ENCODE data around the gene ATXN7. TPM values are rescaled to one million over a fixed set of nuclear protein-coding genes. Genes with fewer than 3 reads are reported as not detected.

ATXN7 gene
- total RNA-seq, 4 donors from 2014 or later, result 44.8 to 113 (median 51.0) TPM

- H3K27ac ChIP-seq, result no peak overlapping the region
- intact Hi-C loops (cut with DNase I; ENCODE audit: low total_unique reads) (no loop called here), in situ Hi-C loops (cut with MboI; ENCODE audit: low pct_ligation_motif_present in 1 of 4, low pct_unique_long_range_greater_than_20kb in 1 of 4, low sequenced_read_pairs in 3 of 4) (no loop called here)
- H3K4me3 ChIP-seq, result no peak overlapping the region
- no peak for DNase-seq
- no peaks in the 10 kb centered on the region for H3K27me3 ChIP-seq
- WGBS, 2 donors (ENCODE audit: low coverage in 1 of 2), result 74 to 94% methylated on average over 3 of the region's 3 CpGs
- no peak for TF ChIP-seq EP300 (IDR thresholded peaks at IDR 0.05; ENCODE audit: low read depth)
- no peak for TF ChIP-seq CTCF (IDR thresholded peaks at IDR 0.05)
- TF ChIP-seq POLR2AphosphoS5 (IDR thresholded peaks at IDR 0.05), result no peak
- TF ChIP-seq POLR2A (IDR thresholded peaks at IDR 0.05), result no peak
- no peaks in the 10 kb centered on the region for H3K36me3 ChIP-seq
- no peaks in the 10 kb centered on the region for H3K9me3 ChIP-seq
- peaks cover 8 to 45% (median 17%) of the 10 kb centered on the region in 4 donors for H3K4me1 ChIP-seq
Observed at GRCh38 chr3:63931290-63931689, 67.6 kb downstream of the ATXN7 start.

GRCh38 chr3:63932509-63933212 is 69.0 kb downstream of the ATXN7 start:
- no peak for DNase-seq
- intact Hi-C loops (cut with DNase I; ENCODE audit: low total_unique reads), result no loop called here
- Histone ChIP-seq H3K4me1 (peaks cover 16 to 58% (median 25%) of the 10 kb centered on the region in 4 donors), H3K9me3 (no peaks in the 10 kb centered on the region), H3K4me3 (no peak overlapping the region), H3K36me3 (no peaks in the 10 kb centered on the region), H3K27me3 (no peaks in the 10 kb centered on the region), H3K27ac (no peak overlapping the region)
- in situ Hi-C loops (cut with MboI; ENCODE audit: low pct_ligation_motif_present in 1 of 4, low pct_unique_long_range_greater_than_20kb in 1 of 4, low sequenced_read_pairs in 3 of 4), result no loop called here
- WGBS, 2 donors (ENCODE audit: low coverage in 1 of 2), result 62 to 67% methylated on average over 3 of the region's 3 CpGs
- no peak for TF ChIP-seq POLR2A (IDR thresholded peaks at IDR 0.05)

GRCh38 chr3:63933459-63933858 is 69.8 kb downstream of the ATXN7 start:
- no peak for TF ChIP-seq POLR2A (IDR thresholded peaks at IDR 0.05)
- 91 to 100% methylated on average over 1 of the region's 1 CpG for WGBS, 2 donors (ENCODE audit: low coverage in 1 of 2)
- H3K4me3 ChIP-seq, result no peak overlapping the region
- in situ Hi-C loops (cut with MboI; ENCODE audit: low pct_ligation_motif_present in 1 of 4, low pct_unique_long_range_greater_than_20kb in 1 of 4, low sequenced_read_pairs in 3 of 4) (no loop called here), intact Hi-C loops (cut with DNase I; ENCODE audit: low total_unique reads) (no loop called here)
- peaks cover 16 to 60% (median 32%) of the 10 kb centered on the region in 4 donors for H3K4me1 ChIP-seq
- H3K27me3 ChIP-seq, result no peaks in the 10 kb centered on the region
- H3K36me3 ChIP-seq, result no peaks in the 10 kb centered on the region
- no peaks in the 10 kb centered on the region for H3K9me3 ChIP-seq
- DNase-seq, result no peak
- H3K27ac ChIP-seq, result no peak overlapping the region

GRCh38 chr3:63934041-63934866 is 70.6 kb downstream of the ATXN7 start:
- no peak overlapping the region for H3K27ac ChIP-seq
- H3K36me3 ChIP-seq, result no peaks in the 10 kb centered on the region
- WGBS, 2 donors (ENCODE audit: low coverage in 1 of 2), result 80 to 81% methylated on average over 6 of the region's 6 CpGs
- intact Hi-C loops (cut with DNase I; ENCODE audit: low total_unique reads), result no loop called here
- no peak overlapping the region for H3K4me3 ChIP-seq
- TF ChIP-seq POLR2A (IDR thresholded peaks at IDR 0.05), result no peak
- no peak for TF ChIP-seq POLR2AphosphoS5 (IDR thresholded peaks at IDR 0.05)
- TF ChIP-seq CTCF (IDR thresholded peaks at IDR 0.05), result no peak
- no peak for TF ChIP-seq EP300 (IDR thresholded peaks at IDR 0.05; ENCODE audit: low read depth)
- peaks cover 16 to 60% (median 33%) of the 10 kb centered on the region in 4 donors for H3K4me1 ChIP-seq
- H3K9me3 ChIP-seq, result no peaks in the 10 kb centered on the region
- in situ Hi-C loops (cut with MboI; ENCODE audit: low pct_ligation_motif_present in 1 of 4, low pct_unique_long_range_greater_than_20kb in 1 of 4, low sequenced_read_pairs in 3 of 4), result no loop called here
- no peaks in the 10 kb centered on the region for H3K27me3 ChIP-seq
- no peak for DNase-seq

GRCh38 chr3:63936925-63937324 is 73.3 kb downstream of the ATXN7 start:
- 63 to 66% methylated on average over 4 of the region's 4 CpGs for WGBS, 2 donors (ENCODE audit: low coverage in 1 of 2)
- H3K9me3 ChIP-seq, result no peaks in the 10 kb centered on the region
- TF ChIP-seq EP300 (IDR thresholded peaks at IDR 0.05; ENCODE audit: low read depth) (no peak), CTCF (IDR thresholded peaks at IDR 0.05) (no peak), POLR2AphosphoS5 (IDR thresholded peaks at IDR 0.05) (no peak), POLR2A (IDR thresholded peaks at IDR 0.05) (no peak)
- intact Hi-C loops (cut with DNase I; ENCODE audit: low total_unique reads) (no loop called here), in situ Hi-C loops (cut with MboI; ENCODE audit: low pct_ligation_motif_present in 1 of 4, low pct_unique_long_range_greater_than_20kb in 1 of 4, low sequenced_read_pairs in 3 of 4) (no loop called here)
- peak overlapping the region in 1 of 4 donors; percentile 39 for H3K27ac ChIP-seq
- no peaks in the 10 kb centered on the region for H3K27me3 ChIP-seq
- no peak overlapping the region for H3K4me3 ChIP-seq
- H3K4me1 ChIP-seq, result peaks cover 16 to 55% (median 33%) of the 10 kb centered on the region in 4 donors
- no peaks in the 10 kb centered on the region for H3K36me3 ChIP-seq
- no peak for DNase-seq
